HG03025 (cell line): ENCODE results near the gene CDC123.
"Not testable (repeated sequence)": the region's sequence is repeated elsewhere in the genome, so short reads cannot be mapped to it uniquely, and the experiment has no call there.

Experiments
- ATAC-seq: cut with Tn5 transposase; IDR thresholded peaks from one replicate; pipeline ENCODE4 v1.9.1; 2021; ENCODE audit warnings: mild to moderate bottlenecking, moderate library complexity; ENCODE audit not compliant: unreplicated experiment, low FRiP score

Gene CDC123, protein sequence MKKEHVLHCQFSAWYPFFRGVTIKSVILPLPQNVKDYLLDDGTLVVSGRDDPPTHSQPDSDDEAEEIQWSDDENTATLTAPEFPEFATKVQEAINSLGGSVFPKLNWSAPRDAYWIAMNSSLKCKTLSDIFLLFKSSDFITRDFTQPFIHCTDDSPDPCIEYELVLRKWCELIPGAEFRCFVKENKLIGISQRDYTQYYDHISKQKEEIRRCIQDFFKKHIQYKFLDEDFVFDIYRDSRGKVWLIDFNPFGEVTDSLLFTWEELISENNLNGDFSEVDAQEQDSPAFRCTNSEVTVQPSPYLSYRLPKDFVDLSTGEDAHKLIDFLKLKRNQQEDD

DNA sequence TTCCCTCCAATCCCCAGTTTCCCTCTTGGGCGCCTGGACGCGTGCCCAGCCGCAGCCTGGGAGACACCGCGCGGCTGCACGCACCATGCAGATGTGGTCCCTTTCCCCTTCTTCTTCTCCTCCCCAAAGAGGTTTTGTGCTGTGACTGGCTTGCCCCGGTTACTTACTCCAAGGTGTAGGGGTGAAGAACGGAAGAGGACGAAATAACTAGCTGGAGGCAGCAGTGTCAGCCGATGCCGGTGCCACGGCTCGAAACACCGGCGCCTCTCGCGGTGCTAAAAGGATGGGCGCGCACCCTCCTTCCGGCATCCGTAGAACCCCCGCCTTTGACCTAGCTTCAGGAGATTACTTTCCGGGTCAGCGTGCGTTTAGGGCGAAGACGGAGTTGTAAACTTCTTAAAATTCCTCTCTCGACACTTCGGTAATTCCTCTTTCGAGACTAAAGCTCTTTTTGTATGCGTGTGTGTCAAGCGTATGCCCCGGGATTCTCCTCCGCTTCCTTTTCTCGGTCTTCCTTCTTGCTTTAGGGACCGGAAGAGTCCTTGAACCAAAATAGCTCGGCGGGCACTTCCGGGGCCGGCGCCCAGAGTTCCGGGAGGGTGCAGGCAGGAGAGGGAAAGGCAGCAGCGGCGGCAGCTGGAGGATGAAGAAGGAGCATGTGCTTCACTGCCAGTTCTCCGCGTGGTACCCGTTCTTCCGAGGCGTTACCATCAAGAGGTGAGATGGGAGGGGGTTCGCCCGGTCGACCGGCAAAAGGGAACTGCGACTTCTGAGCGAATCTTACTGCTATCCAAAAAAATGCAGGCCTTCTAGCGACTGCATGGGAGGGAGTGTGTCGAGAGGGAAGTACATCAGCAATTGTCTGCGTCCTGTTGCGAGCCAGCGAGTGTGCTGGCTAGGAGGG is at the start of gene CDC123, which contains the start of gene NUDT5:
CDC123 (plus strand) TSS at position 586 of the 904 bp plus-strand sequence; CDS start at position 644, 58 bp downstream.
NUDT5 (minus strand) TSS at position 289 of the 904 bp plus-strand sequence. CDS start 9,600 bp downstream, outside the sequence.
- ATAC-seq = peak; percentile 80

DNA sequence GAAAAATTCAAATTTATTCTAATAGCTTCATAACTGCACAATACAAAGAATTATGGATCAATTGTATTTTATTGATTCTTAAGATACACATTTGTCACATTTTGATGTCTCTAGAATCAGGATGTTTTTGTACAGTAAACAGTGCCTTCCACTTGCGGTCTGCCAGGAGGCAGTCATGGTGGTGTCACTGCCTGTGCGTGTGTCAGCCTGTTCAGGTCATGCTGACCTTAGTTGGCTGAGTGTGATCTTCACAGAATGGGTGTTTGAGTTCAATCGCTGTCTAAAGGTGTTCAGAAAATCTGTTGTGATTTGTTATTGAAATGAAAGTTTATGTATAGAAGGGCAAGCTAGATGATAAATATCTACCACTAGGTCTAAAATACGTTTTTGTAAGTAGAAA is 45.8 kb upstream of the CDC123 start:
- no peak for ATAC-seq

DNA sequence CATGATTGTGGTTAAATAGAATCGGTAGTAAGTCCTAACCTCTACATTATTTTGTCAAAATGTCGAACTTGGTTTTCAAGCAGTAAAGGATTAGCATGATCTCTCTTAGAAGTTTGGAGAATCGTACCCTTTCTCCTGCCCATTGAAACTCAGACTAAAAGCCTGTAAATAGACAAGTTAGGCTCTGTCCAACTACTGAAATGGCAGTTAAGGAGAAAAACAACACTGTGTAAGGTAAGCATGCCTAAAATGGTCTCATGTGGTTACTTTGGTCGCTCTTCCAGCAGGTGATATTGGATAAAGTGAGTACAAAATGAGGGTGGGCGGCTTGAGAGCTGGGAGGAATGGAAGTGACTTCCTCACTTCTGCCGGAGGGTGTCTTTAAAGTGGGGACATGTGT is 41.5 kb upstream of the CDC123 start:
- no peak for ATAC-seq

DNA sequence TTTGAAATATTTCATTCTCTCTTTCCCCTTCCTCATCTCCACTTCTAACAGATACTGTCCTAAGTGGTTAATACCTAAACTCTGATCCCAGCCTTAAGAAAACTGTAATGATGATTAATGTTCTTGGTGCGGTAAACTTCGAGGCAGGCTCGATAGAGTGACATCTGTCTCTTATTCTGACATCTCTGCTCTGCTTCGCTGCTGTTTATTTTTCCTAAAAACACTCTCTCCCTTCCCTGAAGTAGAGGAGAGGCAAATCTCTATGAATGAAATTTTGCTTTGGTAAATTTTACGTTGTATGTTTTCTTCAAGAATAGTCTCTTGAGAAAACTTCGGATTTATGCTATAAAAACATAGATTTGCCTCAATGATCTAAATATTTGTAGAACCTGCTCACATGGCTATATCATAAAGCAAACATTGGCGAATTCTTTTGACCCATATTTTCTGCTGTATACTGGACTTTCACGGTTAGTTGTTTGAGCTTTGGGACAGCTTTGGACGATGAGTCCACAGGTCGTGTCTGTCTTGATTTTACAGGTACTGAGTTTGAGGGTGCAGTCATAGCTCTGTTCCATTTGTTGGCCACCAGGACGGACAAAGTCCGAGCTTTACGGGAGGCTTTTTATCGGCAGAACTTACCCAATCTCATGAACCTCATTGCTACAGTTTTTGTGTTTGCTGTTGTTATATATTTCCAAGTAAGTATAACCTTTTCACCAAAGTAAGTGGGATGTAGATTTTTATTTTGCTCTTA is 39.4 kb upstream of the CDC123 start:
- ATAC-seq = no peak

DNA sequence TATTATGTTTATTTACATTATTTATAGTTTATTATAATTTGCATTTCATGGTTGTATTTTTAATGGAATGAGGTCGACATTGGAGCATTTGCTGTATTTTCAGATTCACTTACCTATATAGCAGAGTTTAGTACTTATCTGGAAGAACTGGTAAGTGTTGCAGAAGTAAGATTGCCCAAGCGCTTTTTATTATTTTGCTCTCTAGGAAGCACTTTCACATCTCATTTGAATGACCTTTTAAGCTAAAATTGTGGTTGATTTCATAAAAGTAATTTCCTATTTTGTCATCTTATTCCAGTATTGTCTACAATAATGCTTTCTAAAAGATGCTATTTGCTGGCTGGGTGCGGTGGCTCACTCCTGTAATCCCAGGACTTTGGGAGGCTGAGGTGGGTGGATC is 37.9 kb upstream of the CDC123 start:
- ATAC-seq = no peak

DNA sequence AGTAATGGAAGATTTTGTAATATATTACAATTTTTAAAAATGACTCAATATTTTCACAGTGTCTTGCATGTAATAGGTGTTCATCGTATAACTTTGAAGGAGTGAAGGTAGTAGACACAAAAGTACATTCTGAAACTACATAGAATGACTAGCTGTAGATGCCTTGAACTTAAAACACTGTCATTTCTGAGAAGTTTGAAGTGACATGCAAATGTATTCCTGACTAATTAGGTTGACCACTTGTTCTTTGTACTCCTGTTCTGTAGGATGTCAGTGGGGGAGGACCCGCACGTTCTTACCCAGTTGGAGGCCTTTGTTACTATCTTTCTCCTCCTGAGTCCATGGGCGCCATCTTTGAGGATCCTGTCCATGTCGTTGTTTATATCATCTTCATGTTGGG is 35.3 kb upstream of the CDC123 start:
- no peak for ATAC-seq

DNA sequence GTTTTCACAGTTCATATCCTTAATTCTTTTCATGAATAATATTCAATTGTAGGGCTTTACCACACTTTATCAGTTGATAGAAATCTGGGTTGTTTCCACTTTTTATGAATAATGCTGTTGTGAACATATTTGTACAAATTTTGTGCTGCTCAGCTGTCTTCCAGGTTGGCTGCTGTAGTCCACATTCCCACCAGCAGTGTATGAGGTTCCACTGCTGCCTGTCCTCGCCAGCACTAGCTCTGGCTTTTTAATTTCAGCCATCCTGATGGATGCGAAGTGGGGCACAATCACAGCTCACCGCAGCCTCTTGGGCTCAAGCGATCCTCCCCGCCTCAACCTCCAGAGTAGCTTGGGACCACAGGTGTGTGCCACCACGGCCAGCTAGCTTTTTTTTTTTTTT is 33.1 kb upstream of the CDC123 start:
- ATAC-seq = no peak

DNA sequence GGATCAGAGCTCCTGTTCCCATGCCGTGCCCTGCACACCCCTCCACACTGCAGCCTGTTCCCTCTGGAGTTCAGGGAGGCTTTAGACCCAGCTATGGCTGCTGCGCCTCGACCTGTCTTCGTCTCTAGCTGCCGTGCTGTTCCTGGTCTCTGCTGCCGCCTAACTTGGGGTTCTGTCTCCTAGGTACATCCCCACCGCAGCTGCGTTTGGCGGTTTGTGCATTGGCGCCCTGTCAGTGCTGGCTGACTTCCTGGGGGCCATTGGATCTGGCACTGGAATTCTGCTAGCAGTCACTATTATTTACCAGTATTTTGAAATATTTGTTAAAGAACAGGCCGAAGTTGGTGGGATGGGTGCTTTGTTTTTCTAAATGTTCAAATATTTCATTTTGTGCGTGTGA is 31.9 kb upstream of the CDC123 start:
- no peak for ATAC-seq

DNA sequence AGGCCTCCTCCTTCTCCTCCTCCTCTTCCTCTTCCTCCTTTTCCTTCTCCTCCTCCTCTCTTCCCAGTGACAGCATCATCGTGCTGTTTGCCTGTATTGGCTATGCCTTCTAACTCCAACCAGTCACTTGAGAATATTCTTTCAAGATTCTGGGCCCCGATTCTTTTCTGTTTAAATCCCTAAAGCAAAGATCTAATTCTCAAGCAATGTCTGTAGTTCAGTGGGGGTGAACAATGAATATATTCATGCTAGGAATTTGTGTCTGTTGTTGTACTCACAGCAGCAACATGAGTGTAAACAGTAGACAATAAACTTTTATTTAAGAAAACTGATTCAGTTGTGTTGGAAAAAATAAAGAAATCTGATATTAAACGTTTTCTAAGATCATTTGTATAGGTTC is 31.0 kb upstream of the CDC123 start:
- ATAC-seq = no peak

DNA sequence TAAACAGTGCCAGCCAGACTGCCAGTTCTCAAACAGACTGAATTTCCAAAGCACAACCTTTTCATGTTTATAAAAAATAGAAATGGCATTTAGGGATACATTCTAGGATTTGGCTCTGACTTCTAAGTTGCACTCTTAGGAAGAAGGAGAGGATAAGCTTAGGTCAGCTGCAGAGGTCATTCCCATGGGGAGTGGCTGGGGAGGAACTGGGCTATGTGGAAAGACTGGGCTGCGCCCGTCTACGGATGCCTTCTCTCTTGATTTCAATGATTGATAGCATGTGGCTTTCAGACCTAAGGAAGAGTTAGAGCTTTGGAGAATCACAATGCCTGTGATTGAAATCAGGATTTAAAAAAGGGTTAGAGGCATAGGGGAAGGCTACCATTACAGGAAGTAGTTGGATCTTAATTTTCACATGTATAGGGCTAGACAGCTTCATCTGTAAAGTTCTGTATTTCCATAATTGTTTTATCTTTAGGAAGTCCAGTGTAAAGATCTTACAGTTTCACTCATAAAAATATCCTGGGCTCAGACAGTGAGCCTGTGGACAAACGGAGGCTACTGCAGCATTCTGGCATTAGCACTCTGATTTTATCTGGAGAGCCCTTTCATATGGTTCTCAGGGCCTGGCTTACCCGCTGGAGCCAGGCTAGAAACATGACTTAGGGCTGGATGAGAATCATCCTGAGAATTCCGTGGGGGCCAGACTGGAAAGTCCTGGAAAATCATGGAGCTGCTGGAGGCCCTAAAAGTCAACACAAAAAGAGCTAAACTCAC is 29.8 kb upstream of the CDC123 start:
- no peak for ATAC-seq

DNA sequence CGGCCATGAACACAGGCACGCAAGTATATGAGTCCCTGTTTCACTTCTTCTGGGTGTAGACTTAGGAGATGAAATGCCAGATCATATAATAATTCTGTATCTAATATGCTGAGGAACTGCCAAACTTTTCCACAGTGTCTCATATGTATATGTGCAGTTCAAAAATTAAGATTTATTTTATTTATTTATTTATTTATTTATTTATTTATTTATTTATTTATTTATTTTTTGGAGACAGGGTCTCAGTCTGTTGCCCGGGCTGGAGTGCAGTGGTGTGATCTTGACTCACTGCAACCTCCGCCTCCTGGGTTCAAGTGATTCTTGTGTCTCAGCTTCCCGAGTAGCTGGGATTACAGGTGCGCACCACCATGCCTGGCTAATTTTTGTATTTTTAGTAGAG is 24.5 kb upstream of the CDC123 start:
- ATAC-seq = not testable (repeated sequence)

DNA sequence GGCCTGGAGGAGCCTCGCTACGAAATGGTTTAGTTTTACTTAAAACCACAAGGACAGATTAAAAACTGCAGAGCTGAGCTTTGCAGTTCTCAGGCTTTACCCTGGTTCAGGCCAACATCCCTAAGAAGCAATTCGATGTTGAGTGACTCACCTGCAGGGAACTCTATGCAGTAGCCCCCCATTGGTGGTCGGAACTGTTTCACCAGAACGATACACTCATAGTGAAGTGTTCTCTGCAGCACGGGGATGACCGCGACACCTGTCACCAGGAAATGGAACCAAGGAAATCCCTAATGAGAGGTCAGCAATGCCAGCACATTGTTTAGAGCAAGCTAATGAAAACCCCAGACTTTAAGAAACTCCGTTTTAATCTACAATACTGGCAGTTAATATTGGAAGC is 18.3 kb upstream of the CDC123 start:
- no peak for ATAC-seq

DNA sequence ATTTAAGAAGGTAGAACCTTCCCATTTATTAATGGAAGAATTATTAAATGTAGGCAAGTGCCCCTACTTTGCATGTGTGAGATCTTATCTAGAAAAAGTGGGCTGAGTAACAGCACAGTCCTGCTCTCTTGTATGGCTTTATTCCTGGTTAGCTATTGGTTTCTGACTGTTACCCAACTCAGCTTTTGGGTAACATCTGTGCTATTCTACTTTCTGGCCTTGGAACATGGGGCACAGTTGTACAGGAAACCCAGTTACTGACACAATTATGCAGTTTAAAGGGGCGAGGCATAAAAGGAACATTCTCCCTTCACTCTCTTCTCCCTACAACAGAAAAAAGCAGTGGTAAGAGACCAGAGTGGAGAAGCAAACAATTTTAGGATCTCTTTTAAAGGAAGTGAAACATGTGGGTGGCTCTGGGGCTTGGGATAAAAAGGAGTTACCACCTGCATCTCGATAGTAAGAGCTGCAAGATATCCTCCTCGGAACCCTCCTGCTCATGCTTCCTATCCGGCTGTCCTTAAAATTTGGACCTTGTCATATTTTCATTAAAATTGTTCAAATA is 16.3 kb upstream of the CDC123 start:
- no peak for ATAC-seq

DNA sequence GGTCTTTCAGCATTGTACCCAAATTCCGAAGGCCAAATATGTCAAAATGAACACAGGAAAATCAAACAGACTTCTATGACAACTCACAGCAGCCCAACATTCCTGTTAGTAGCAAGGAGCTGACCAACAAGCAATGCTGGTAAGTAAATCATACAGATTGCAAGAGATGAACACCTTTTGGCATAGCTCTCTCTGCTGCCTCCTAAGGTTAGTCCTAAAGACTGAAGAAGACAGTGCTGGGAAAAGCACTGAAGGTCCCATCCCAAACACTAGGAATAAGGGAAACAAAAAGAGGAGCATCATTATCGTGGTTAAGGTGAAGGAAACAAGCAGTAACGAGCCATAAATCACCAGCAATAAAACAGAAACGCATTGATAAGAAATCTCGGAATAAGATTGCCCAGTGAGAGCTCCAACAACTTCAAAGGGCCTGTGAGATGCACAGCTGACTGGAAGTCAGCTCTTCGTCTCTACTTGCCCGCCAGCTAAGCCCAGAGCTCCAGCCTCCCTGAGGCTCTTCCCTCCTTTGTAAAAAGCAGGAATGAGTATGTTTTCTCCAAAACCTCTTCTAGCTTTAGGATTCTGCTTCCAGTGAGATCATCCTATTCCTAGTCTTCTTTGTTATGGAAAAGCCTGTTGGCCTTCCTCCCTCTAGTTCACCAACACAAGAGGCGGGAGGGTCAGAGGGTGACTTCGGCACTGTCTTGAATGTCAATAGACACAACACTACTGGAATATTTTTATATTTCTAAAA is 15.6 kb upstream of the CDC123 start:
- ATAC-seq = no peak

DNA sequence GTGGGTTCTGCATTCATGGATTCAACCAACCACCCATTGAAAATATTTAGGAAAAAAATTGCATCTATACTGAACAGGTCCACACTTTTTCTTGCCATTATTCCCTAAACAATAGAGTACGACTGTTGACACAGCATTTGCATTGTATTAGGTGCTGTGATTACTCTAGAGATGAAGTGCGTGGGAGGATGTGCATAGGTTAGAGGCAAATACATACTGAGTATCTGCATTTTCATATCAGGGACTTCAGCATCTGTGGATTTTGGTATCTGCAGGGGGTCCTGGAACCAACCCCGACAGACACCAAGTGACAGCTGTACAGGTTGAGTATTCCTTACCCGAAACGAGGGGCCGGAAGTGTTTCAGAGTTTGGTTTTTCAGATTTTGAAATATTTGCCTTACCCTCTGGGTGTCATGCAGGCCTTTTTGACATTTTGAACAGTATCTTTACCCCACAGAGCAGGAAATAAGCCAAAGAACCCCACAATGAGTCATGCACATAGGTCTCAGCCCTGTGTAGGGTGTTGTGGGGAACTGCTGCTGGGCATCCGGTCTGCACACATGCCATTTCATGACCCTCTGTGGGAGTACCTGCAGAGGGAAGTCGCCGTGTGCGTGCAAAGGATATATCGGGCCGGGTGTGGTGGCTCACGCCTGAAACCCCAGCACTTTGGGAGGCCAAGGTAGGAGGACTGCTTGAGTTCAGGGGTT is 14.8 kb upstream of the CDC123 start:
- no peak for ATAC-seq

DNA sequence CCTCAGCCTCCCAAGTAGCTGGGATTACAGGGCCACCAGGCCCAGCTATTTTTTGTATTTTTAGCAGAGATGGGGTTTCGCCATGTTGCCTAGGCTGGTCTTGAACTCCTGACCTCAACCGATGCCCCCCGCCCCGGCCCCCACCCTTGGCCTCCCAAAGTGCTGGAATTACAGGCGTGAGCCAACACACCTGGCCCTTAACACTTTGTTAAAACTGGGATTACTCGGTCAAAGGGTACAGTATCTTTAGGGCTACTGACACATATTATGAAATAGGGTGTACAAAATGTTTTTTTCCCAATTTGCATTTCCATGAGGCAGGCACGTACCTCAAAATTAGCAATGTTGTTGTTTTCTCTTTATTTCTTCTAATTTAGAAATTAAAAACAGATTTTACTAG is 11.8 kb upstream of the CDC123 start:
- ATAC-seq = no peak

DNA sequence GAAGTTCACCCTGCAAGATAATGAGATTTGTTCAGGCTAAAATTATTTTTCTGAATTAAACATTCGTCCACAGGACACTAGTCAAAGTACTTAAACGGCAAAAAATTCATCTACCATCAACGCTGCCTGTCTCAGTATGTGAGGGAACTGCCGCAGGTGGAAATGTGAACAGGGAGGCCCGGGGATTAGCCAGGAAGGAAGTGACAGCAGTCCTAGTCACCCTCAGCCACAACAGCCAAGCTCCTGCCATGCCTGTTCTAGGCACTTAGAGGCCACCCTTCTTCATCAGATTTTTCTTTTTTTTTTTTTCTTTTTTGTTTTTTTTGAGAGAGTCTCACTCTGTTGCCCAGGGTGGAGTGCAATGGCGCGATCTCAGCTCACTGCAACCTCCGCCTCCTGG is 9.7 kb upstream of the CDC123 start:
- ATAC-seq = no peak

DNA sequence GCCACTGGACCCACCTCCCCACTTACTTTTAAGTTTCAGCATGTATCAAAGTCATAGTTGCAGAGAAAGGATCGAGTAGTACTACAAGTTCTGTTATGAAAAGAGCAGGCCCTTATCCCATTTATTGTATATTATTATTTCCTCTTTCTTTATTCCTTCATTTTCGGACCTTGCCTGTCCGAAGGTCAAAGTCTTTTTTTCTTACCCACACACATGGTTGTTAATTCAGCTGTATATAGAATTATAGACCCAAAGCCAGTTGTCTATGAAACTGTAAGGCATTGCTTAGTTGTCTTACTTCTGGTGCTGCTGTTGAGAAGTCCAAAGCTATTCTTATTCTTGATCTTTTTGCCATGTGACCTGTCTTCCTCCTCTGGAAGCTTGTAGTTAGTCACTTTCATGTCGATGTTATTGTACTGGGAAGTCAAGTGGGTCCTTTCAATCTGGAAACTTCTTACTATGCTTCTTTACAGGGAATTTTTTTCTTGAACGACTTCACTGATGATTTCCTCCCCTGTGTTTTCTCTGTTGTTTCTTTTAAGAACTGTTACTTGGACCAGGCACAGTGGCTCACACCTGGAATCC is 8.6 kb upstream of the CDC123 start:
- ATAC-seq = no peak
